Progenitor cell of endocrine pancreas (in vitro differentiated cells): ENCODE data around the gene CCDC106. TPM values are rescaled to one million over a fixed set of nuclear protein-coding genes. Genes with fewer than 3 reads are reported as not detected.

Experiments
- DNase-seq: peaks from one replicate; pipeline ENCODE4 v3.0.0; 2021; ENCODE audit warnings: low spot score; ENCODE audit not compliant: unreplicated experiment
- H3K27ac Mint-ChIP-seq: 2 replicates; pipeline ENCODE4 v1.8.0; 2021; ENCODE audit warnings: mild to moderate bottlenecking, moderate library complexity, mixed read lengths
- H3K27me3 Mint-ChIP-seq: 2 replicates; pipeline ENCODE4 v1.8.0; 2021; ENCODE audit warnings: mixed read lengths
- H3K36me3 Mint-ChIP-seq: 2 replicates; pipeline ENCODE4 v1.8.0; 2022; ENCODE audit warnings: mixed read lengths; ENCODE audit not compliant: insufficient read depth
- H3K4me1 Mint-ChIP-seq: 2 replicates; pipeline ENCODE4 v1.8.0; 2021; ENCODE audit warnings: low read depth, mixed read lengths
- H3K4me3 Mint-ChIP-seq: 2 replicates; pipeline ENCODE4 v1.8.0; 2021; ENCODE audit warnings: low read depth, mild to moderate bottlenecking, moderate library complexity, mixed read lengths
- H3K9me3 Mint-ChIP-seq: 2 replicates; pipeline ENCODE4 v1.8.0; 2021; ENCODE audit warnings: low read depth, mixed read lengths
- total RNA-seq: library from RNA; stranded (reverse); gene quantifications from 2 replicates; pipeline ENCODE4 v1.2.1, GENCODE V29; 2021
- TF ChIP-seq, protein P1 (sequence below): fragments of 200-600 bp; sonication (generic); IDR thresholded peaks from one replicate; pipeline ENCODE4 v1.5.0; 2021; ENCODE audit warnings: antibody characterized with exemption, mild to moderate bottlenecking; ENCODE audit not compliant: unreplicated experiment

CCDC106 gene
- total RNA-seq, 1 donor from 2014 or later, result 23.9 TPM

GRCh38 chr19:55611300-55611982 lies 36.6 kb upstream of the CCDC106 start:
- TF ChIP-seq, protein P1, sequence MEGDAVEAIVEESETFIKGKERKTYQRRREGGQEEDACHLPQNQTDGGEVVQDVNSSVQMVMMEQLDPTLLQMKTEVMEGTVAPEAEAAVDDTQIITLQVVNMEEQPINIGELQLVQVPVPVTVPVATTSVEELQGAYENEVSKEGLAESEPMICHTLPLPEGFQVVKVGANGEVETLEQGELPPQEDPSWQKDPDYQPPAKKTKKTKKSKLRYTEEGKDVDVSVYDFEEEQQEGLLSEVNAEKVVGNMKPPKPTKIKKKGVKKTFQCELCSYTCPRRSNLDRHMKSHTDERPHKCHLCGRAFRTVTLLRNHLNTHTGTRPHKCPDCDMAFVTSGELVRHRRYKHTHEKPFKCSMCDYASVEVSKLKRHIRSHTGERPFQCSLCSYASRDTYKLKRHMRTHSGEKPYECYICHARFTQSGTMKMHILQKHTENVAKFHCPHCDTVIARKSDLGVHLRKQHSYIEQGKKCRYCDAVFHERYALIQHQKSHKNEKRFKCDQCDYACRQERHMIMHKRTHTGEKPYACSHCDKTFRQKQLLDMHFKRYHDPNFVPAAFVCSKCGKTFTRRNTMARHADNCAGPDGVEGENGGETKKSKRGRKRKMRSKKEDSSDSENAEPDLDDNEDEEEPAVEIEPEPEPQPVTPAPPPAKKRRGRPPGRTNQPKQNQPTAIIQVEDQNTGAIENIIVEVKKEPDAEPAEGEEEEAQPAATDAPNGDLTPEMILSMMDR, result no peak
- H3K4me1 Mint-ChIP-seq, result peaks cover 8% of the 10 kb centered on the region
- no peak overlapping the region for H3K4me3 Mint-ChIP-seq
- no peaks in the 10 kb centered on the region for H3K9me3 Mint-ChIP-seq
- no peaks in the 10 kb centered on the region for H3K27me3 Mint-ChIP-seq
- H3K27ac Mint-ChIP-seq, result no peak overlapping the region
- H3K36me3 Mint-ChIP-seq, result peaks cover 16% of the 10 kb centered on the region
- no peak for DNase-seq

DNA sequence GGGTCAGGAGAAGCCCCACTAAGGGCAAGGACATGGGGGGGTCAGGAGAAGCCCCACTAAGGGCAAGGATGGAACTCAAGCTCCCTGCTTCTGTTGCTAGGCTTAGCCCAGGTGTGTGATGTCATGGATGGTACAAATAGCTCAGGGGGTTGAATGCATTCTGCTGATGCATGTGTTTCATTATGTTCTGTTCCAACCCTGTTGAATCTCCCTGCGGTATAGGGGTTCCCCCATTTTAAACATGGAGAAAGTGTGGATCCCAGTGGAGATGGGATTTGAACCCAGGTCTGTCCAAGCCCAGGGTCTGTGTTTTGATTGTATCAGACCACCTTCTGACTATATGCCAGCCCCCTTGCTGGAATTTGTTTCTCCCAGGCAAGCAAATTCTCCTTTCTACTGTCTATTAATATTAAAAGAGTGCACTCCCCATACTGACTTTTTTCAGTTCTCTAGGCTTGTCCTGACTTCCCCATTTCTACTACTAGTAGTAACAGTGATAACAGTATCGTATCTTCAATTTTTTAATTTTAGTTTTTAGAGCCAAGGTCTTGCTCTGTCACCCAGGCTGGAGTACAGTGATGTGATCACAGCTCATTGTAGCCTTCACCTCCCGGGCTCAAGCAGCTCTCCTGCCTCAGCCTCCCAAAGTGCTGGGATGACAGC lies 35.9 kb upstream of the CCDC106 start:
- H3K4me3 Mint-ChIP-seq, result no peak overlapping the region
- H3K36me3 Mint-ChIP-seq, result peaks cover 18% of the 10 kb centered on the region
- no peaks in the 10 kb centered on the region for H3K27me3 Mint-ChIP-seq
- peaks cover 3% of the 10 kb centered on the region for H3K4me1 Mint-ChIP-seq
- DNase-seq, result no peak
- TF ChIP-seq, protein P1, result no peak
- H3K9me3 Mint-ChIP-seq, result no peaks in the 10 kb centered on the region
- H3K27ac Mint-ChIP-seq, result peak overlapping the region; percentile 45

GRCh38 chr19:55613396-55613795 lies 34.6 kb upstream of the CCDC106 start:
- no peak overlapping the region for H3K4me3 Mint-ChIP-seq
- no peaks in the 10 kb centered on the region for H3K27me3 Mint-ChIP-seq

GRCh38 chr19:55613930-55614710 lies 33.9 kb upstream of the CCDC106 start:
- TF ChIP-seq, protein P1, result no peak
- H3K36me3 Mint-ChIP-seq, result peaks cover 20% of the 10 kb centered on the region
- no peaks in the 10 kb centered on the region for H3K27me3 Mint-ChIP-seq
- DNase-seq, result no peak
- no peak overlapping the region for H3K27ac Mint-ChIP-seq
- no peak overlapping the region for H3K4me3 Mint-ChIP-seq
- H3K4me1 Mint-ChIP-seq, result no peaks in the 10 kb centered on the region
- no peaks in the 10 kb centered on the region for H3K9me3 Mint-ChIP-seq

More at GRCh38 chr19:55613396-55613795, 34.6 kb upstream of the CCDC106 start:
- Mint-ChIP-seq H3K9me3 (no peaks in the 10 kb centered on the region), H3K36me3 (peaks cover 20% of the 10 kb centered on the region), H3K27ac (no peak overlapping the region), H3K4me1 (no peaks in the 10 kb centered on the region)
- TF ChIP-seq, protein P1, result no peak
- no peak for DNase-seq
